ENCODE measurements around the gene KDM2B. TPM values are rescaled to one million over a fixed set of nuclear protein-coding genes. Genes with fewer than 3 reads are reported as not detected.
A peak's percentile ranks its signal among the peaks of the same experiment; 100 is the strongest.

Gene KDM2B
- polyA plus RNA-seq, 3 donors = 9.7 to 68.1 (median 9.7) TPM

DNA sequence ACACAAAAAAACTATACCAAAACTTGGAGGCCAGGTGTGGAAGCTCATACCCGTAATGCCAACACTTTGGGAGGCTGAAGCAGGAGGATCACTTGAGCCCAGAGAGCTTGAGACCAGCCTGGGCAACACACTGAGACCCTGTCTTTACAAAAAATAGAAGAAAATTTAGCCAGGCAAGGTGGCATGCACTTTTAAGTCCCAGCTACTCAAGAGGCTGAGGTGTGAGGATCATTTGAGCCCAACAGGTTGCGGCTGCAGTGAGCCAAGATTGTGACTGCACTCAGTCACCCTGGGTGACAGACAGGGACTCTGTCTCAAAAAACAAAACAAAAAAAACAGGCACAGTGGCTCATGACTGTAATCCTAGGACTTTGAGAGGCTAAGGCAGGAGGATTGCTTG, 105.5 kb downstream of the KDM2B start:
- H3K27ac ChIP-seq (ENCODE audit: low read depth in 1 of 2, low read length in 2 of 2) = no peak overlapping the region

DNA sequence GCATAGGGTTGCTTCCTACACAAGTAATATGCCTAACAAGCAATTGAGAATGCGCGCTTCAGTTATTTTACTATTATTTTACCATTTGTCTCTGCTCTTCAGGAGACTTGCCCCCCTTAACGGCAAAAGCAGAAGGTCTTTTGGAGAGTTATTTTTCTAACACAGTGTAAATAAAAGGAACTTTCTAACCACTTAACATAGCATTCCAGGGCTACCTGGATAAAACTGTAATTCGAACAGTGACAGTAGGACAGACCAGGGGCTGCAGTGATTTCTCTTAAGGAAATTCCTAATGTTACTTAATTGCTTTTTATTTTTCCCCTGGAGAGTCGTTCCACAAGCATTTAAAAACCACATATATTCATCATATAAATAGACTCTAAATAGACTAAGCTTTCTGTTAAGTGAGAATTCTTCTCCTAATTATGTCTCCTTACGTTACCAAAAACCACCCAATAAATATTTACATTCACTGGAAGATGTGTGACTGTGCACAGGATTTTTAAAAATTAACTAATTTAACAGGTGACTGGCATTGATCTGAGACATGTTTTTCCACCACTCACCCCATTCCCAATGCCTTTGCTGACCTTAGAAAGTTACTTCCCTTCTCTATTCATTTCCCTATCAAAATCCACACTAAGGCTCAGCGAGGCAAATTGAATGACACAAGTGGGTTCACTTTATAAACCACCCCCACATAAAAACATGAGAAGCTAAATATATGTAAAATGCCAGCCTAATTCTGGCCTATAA, 108.5 kb downstream of the KDM2B start:
- H2AFZ ChIP-seq (ENCODE audit: insufficient read depth, low read depth, low read length, poor library complexity, severe bottlenecking) = no peak overlapping the region
- H3K36me3 ChIP-seq (replicated peaks in 1 of 2; ENCODE audit: control insufficient read depth in 1 of 2, insufficient read depth in 2 of 2, low read length in 2 of 2) = no peaks in the 10 kb centered on the region
- H3K27me3 Mint-ChIP-seq (ENCODE audit: low read depth in 3 of 3) = peaks cover 0 to 4% (median 4%) of the 10 kb centered on the region in 3 donors
- no peaks in the 10 kb centered on the region for H3K9me3 ChIP-seq (replicated peaks in 1 of 2; ENCODE audit: control insufficient read depth in 1 of 2, insufficient read depth in 1 of 2, low read length in 2 of 2)
- H3K27me3 ChIP-seq (ENCODE audit: control insufficient read depth in 2 of 2, insufficient read depth in 2 of 2, low read length in 2 of 2) = no peaks in the 10 kb centered on the region
- no peak overlapping the region for H3K4me3 ChIP-seq (replicated peaks in 1 of 3; ENCODE audit: low read depth in 2 of 3, low read length in 3 of 3)
- no peaks in the 10 kb centered on the region for H3K79me2 ChIP-seq (ENCODE audit: insufficient read depth, low read length)
- H3K9me3 Mint-ChIP-seq = no peaks in the 10 kb centered on the region
- WGBS (ENCODE audit: insufficient coverage) = no CpG with 5 or more reads among the region's 7 CpGs
- no peak overlapping the region for H3K9ac ChIP-seq (ENCODE audit: insufficient read depth, low read length, poor library complexity, severe bottlenecking)
- H3K4me1 Mint-ChIP-seq = peaks cover 25% of the 10 kb centered on the region
- intact Hi-C loops (cut with micrococcal nuclease) = no loop called here
- DNase-seq = no peak
- H4K20me1 ChIP-seq (ENCODE audit: insufficient read depth, low read length) = peaks cover 33% of the 10 kb centered on the region
- H3K4me3 Mint-ChIP-seq = no peak overlapping the region
- H3K4me2 ChIP-seq (replicated peaks; ENCODE audit: extremely low read depth, low read length, poor library complexity, severe bottlenecking) = no peak overlapping the region
- H3K27ac Mint-ChIP-seq = no peak overlapping the region
- TF ChIP-seq, protein P1, sequence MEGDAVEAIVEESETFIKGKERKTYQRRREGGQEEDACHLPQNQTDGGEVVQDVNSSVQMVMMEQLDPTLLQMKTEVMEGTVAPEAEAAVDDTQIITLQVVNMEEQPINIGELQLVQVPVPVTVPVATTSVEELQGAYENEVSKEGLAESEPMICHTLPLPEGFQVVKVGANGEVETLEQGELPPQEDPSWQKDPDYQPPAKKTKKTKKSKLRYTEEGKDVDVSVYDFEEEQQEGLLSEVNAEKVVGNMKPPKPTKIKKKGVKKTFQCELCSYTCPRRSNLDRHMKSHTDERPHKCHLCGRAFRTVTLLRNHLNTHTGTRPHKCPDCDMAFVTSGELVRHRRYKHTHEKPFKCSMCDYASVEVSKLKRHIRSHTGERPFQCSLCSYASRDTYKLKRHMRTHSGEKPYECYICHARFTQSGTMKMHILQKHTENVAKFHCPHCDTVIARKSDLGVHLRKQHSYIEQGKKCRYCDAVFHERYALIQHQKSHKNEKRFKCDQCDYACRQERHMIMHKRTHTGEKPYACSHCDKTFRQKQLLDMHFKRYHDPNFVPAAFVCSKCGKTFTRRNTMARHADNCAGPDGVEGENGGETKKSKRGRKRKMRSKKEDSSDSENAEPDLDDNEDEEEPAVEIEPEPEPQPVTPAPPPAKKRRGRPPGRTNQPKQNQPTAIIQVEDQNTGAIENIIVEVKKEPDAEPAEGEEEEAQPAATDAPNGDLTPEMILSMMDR (IDR thresholded peaks at IDR 0.05) = no peak
- peaks cover 4% of the 10 kb centered on the region in 2 donors for H3K36me3 Mint-ChIP-seq
- H3K27ac ChIP-seq (ENCODE audit: low read depth in 1 of 2, low read length in 2 of 2) = no peak overlapping the region
- H3K4me1 ChIP-seq (ENCODE audit: control insufficient read depth in 1 of 2, insufficient read depth in 2 of 2, low read length in 2 of 2) = peaks cover 24 to 28% of the 10 kb centered on the region in 2 donors

More for the DNA sequence above, 105.5 kb downstream of the KDM2B start:
- WGBS (ENCODE audit: insufficient coverage) = 100% methylated on average over 2 of the region's 2 CpGs
- peak overlapping the region in 1 of 7 donors; percentile 68 for H3K27ac Mint-ChIP-seq
- H3K9me3 ChIP-seq (replicated peaks in 1 of 2; ENCODE audit: control insufficient read depth in 1 of 2, insufficient read depth in 1 of 2, low read length in 2 of 2) = no peaks in the 10 kb centered on the region
- H3K27me3 ChIP-seq (ENCODE audit: control insufficient read depth in 2 of 2, insufficient read depth in 2 of 2, low read length in 2 of 2) = no peaks in the 10 kb centered on the region
- peaks cover 4 to 10% of the 10 kb centered on the region in 2 donors for H3K36me3 Mint-ChIP-seq
- H3K9me3 Mint-ChIP-seq = no peaks in the 10 kb centered on the region
- no peak overlapping the region for H3K4me3 Mint-ChIP-seq
- H3K4me2 ChIP-seq (replicated peaks; ENCODE audit: extremely low read depth, low read length, poor library complexity, severe bottlenecking) = no peak overlapping the region
- H4K20me1 ChIP-seq (ENCODE audit: insufficient read depth, low read length) = peaks cover 13% of the 10 kb centered on the region
- no peak overlapping the region for H3K9ac ChIP-seq (ENCODE audit: insufficient read depth, low read length, poor library complexity, severe bottlenecking)
- H3K36me3 ChIP-seq (replicated peaks in 1 of 2; ENCODE audit: control insufficient read depth in 1 of 2, insufficient read depth in 2 of 2, low read length in 2 of 2) = no peaks in the 10 kb centered on the region
- no peaks in the 10 kb centered on the region for H3K79me2 ChIP-seq (ENCODE audit: insufficient read depth, low read length)
- intact Hi-C loops (cut with micrococcal nuclease) = no loop called here
- TF ChIP-seq, protein P1 (IDR thresholded peaks at IDR 0.05) = no peak
- peaks cover 0 to 2% (median 0%) of the 10 kb centered on the region in 3 donors for H3K27me3 Mint-ChIP-seq (ENCODE audit: low read depth in 3 of 3)
- DNase-seq = no peak
- no peak overlapping the region for H2AFZ ChIP-seq (ENCODE audit: insufficient read depth, low read depth, low read length, poor library complexity, severe bottlenecking)
- peaks cover 13% of the 10 kb centered on the region for H3K4me1 Mint-ChIP-seq
- no peak overlapping the region for H3K4me3 ChIP-seq (replicated peaks in 1 of 3; ENCODE audit: low read depth in 2 of 3, low read length in 3 of 3)
- peaks cover 14% of the 10 kb centered on the region in 2 donors for H3K4me1 ChIP-seq (ENCODE audit: control insufficient read depth in 1 of 2, insufficient read depth in 2 of 2, low read length in 2 of 2)

Data from CD14-positive monocyte (primary cell).